ENCODE data around the gene SNX30. TPM values are rescaled to one million over a fixed set of nuclear protein-coding genes. Genes with fewer than 3 reads are reported as not detected.
A peak's percentile ranks its signal among the peaks of the same experiment; 100 is the strongest.

Gene SNX30
- total RNA-seq, 1 donor from 2014 or later, result 67.5 TPM

- peaks cover 37% of the 10 kb centered on the region for H3K36me3 ChIP-seq
- no peak for ATAC-seq
- H3K4me1 ChIP-seq, result no peaks in the 10 kb centered on the region
- no peak overlapping the region for H3K27ac ChIP-seq
- DNase-seq, result no peak
- TF ChIP-seq CTCF (IDR thresholded peaks at IDR 0.05), result no peak
- H3K4me3 ChIP-seq, result no peak overlapping the region
- intact Hi-C loops (cut with DNase I), result no loop called here
- no peaks in the 10 kb centered on the region for H3K9me3 ChIP-seq
- no peaks in the 10 kb centered on the region for H3K27me3 ChIP-seq (ENCODE audit: low read depth)
These were observed 123.3 kb downstream of the SNX30 start for GRCh38 chr9:112873773-112874405.

- H3K27me3 ChIP-seq (ENCODE audit: low read depth), result no peaks in the 10 kb centered on the region
- TF ChIP-seq CTCF (IDR thresholded peaks at IDR 0.05), result no peak
- no peaks in the 10 kb centered on the region for H3K4me1 ChIP-seq
- no peaks in the 10 kb centered on the region for H3K9me3 ChIP-seq
- intact Hi-C loops (cut with DNase I), result no loop called here
- H3K4me3 ChIP-seq, result no peak overlapping the region
- no peak for ATAC-seq
- no peak overlapping the region for H3K27ac ChIP-seq
- peaks cover 35% of the 10 kb centered on the region for H3K36me3 ChIP-seq
- no peak for DNase-seq
These were observed 128.2 kb downstream of the SNX30 start for GRCh38 chr9:112878752-112879151.

- Histone ChIP-seq H3K4me1 (no peaks in the 10 kb centered on the region), H3K36me3 (peaks cover 33% of the 10 kb centered on the region), H3K27ac (no peak overlapping the region), H3K9me3 (no peaks in the 10 kb centered on the region), H3K4me3 (no peak overlapping the region), H3K27me3 (ENCODE audit: low read depth) (no peaks in the 10 kb centered on the region)
- ATAC-seq (no peak), DNase-seq (no peak)
- intact Hi-C loops (cut with DNase I), result no loop called here
- TF ChIP-seq CTCF (IDR thresholded peaks at IDR 0.05), result no peak
These were observed 130.1 kb downstream of the SNX30 start for GRCh38 chr9:112880650-112881049.

- Histone ChIP-seq H3K36me3 (peaks cover 29% of the 10 kb centered on the region), H3K4me1 (no peaks in the 10 kb centered on the region), H3K27me3 (ENCODE audit: low read depth) (no peaks in the 10 kb centered on the region), H3K4me3 (no peak overlapping the region), H3K9me3 (no peaks in the 10 kb centered on the region), H3K27ac (no peak overlapping the region)
- no peak for TF ChIP-seq CTCF (IDR thresholded peaks at IDR 0.05)
- ATAC-seq, result peak in 1 of 2 donors; percentile 5
- intact Hi-C loops (cut with DNase I), result no loop called here
- no peak for DNase-seq
These were observed 130.8 kb downstream of the SNX30 start for GRCh38 chr9:112881331-112881730.

GRCh38 chr9:112884101-112884500, 133.5 kb downstream of the SNX30 start:
- Histone ChIP-seq H3K9me3 (no peaks in the 10 kb centered on the region), H3K4me3 (no peak overlapping the region), H3K27me3 (ENCODE audit: low read depth) (no peaks in the 10 kb centered on the region), H3K4me1 (no peaks in the 10 kb centered on the region), H3K36me3 (peaks cover 17% of the 10 kb centered on the region), H3K27ac (no peak overlapping the region)
- DNase-seq (no peak), ATAC-seq (no peak)
- TF ChIP-seq CTCF (IDR thresholded peaks at IDR 0.05), result no peak
- intact Hi-C loops (cut with DNase I), result no loop called here

Data from lower lobe of right lung (tissue), 2 donors.